Measurements from ENCODE around the gene TRNAU1AP. TPM values are rescaled to one million over a fixed set of nuclear protein-coding genes. Genes with fewer than 3 reads are reported as not detected.

Gene TRNAU1AP
- total RNA-seq, result 11.0 TPM

DNA sequence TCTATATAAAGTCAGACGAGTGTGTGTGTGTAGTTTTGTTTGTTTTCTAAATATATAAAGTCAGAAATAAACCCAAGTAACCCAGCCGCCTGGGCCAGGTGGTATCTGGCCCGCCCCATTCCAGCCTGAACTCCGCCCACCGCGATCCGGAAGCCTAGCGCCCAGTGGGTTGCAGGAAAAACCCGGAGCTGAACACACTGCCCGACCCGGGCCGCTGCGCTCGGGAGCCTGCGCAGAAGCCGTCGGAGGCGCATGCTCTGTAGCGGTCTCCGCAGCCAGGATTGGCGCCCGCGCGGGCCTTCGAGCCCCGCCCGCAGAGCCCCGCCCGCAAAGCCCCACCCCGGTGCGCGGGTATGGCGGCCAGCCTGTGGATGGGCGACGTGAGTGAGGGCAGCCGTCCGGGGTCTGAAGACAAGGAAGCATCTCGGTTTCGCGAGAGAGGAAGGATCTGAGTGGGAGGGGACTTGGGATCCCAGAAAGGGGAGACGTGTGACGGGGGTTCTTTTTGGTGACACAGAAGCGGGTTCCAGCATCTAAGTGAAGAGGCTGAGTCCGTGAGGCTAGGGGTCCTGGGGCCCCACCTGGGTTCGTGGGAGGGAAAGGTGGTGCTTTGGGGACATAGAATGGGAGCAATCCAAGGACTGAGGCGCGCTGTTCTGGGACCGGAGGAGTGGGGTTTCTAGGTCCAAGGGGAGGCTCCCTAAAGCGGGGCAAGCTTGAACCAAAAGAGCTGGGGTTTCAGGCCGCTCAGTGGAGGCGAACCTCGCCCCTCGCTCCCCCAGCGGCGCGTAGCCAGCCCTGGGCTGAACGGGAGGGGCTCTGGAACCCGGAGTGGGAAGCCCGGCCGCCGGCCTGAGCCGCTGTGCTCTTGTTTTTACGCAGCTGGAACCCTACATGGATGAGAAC is at the start of gene TRNAU1AP:
TSS of gene TRNAU1AP (plus strand) at position 328 of the 906 bp plus-strand sequence. CDS start at position 354, 26 bp downstream.
- Histone ChIP-seq H3K4me3 (peak within 1 kb of the TSS; percentile 64 to 90), H3K27me3 (no peaks in the 10 kb centered on the region), H3K4me1 (peaks cover 0 to 10% of the 10 kb centered on the region in 2 donors), H3K36me3 (peaks cover 14 to 26% of the 10 kb centered on the region in 2 donors), H3K9me3 (no peaks in the 10 kb centered on the region), H3K27ac (peak within 1 kb of the TSS; percentile 77 to 85)
- peak; percentile 83 to 97 for DNase-seq (ENCODE audit: low spot score in 2 of 2)
- TF ChIP-seq, protein P1, sequence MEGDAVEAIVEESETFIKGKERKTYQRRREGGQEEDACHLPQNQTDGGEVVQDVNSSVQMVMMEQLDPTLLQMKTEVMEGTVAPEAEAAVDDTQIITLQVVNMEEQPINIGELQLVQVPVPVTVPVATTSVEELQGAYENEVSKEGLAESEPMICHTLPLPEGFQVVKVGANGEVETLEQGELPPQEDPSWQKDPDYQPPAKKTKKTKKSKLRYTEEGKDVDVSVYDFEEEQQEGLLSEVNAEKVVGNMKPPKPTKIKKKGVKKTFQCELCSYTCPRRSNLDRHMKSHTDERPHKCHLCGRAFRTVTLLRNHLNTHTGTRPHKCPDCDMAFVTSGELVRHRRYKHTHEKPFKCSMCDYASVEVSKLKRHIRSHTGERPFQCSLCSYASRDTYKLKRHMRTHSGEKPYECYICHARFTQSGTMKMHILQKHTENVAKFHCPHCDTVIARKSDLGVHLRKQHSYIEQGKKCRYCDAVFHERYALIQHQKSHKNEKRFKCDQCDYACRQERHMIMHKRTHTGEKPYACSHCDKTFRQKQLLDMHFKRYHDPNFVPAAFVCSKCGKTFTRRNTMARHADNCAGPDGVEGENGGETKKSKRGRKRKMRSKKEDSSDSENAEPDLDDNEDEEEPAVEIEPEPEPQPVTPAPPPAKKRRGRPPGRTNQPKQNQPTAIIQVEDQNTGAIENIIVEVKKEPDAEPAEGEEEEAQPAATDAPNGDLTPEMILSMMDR (IDR thresholded peaks at IDR 0.05), result no peak
- intact Hi-C loops (cut with DNase I), result loop anchor here (1.0 to 2.0 kb wide), 4 partner anchors 28 to 780 kb away; partner anchors contain the start of genes STX12 and TAF12

DNA sequence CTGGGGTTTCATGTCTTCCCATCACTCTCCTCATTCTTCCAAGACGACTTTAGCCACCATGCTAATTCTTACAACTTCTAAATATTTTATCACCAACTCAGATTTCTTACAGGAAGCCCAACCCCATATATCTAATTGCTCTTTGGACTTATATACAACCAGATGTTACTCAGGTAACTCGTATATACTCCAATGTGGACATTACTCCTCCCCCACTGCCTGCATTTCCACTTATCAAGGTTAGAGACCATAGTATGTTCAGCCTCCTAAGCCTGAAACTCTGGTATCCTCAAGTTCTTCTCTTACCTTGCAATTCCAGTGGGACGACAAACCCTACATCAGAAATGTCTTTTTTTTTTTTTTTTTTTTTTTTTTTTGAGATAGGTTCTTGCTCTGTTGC is 49.8 kb upstream of the TRNAU1AP start:
- no peak overlapping the region for H3K4me3 ChIP-seq
- TF ChIP-seq, protein P1 (IDR thresholded peaks at IDR 0.05), result no peak
- H3K4me1 ChIP-seq, result peaks cover 9 to 22% of the 10 kb centered on the region in 2 donors
- peaks cover 5 to 15% of the 10 kb centered on the region in 2 donors for H3K36me3 ChIP-seq
- no peak for DNase-seq (ENCODE audit: low spot score in 2 of 2)
- intact Hi-C loops (cut with DNase I), result no loop called here
- H3K27ac ChIP-seq, result no peak overlapping the region
- H3K27me3 ChIP-seq, result no peaks in the 10 kb centered on the region
- H3K9me3 ChIP-seq, result no peaks in the 10 kb centered on the region

DNA sequence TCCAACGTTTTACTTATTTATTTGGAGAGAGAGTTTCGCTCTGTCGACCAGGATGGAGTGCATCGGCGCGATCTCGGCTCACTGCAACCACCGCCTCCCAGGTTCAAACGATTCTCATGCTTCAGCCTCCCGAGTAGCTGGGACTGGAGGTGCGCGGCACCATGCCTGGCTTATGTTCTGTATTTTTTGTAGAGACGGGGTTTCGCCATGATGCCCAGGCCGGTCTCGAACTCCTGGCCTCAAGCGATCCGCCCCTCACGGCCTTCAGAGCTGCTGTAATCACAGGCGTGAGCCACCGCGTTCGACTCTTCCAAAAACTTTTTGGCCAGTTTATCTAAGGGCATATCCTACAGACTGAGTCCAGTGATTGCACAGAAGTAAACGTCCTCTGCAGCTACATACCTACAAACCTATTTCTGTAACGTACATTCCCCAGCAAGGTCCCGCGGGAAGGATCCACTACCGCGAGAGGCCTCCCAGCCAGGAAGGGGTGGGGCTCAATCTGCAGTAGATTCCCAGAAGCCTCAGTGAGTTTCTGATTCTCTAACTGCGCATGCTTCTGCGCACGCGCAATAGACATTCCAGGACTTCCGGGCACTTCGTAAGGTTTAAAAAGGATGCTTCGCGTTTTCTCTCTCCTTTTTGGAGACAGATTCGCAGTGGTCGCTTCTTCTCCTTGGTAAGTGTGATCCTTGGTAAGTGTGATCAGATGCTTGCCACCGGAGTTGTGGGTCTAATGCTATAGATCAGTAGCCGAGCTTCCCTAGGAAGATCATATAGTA is 47.3 kb upstream of the TRNAU1AP start, which contains the start of gene RCC1:
TSS of gene RCC1 (plus strand) at position 638 of the 782 bp plus-strand sequence. CDS start 23,824 bp downstream, outside the sequence.
- Histone ChIP-seq H3K27ac (peak within 1 kb of the TSS; percentile 77 to 92), H3K9me3 (no peaks in the 10 kb centered on the region), H3K4me3 (peak within 1 kb of the TSS; percentile 69 to 83), H3K27me3 (no peaks in the 10 kb centered on the region), H3K36me3 (peaks cover 25 to 31% of the 10 kb centered on the region in 2 donors), H3K4me1 (peaks cover 16 to 41% of the 10 kb centered on the region in 2 donors)
- TF ChIP-seq, protein P1 (IDR thresholded peaks at IDR 0.05), result no peak
- intact Hi-C loops (cut with DNase I), result loop anchor here (1.0 to 5.0 kb wide), 6 partner anchors 68 to 677 kb away; partner anchors contain the start of genes MED18, PHACTR4 and SRSF4
- DNase-seq (ENCODE audit: low spot score in 2 of 2), result peak; percentile 93 to 99

DNA sequence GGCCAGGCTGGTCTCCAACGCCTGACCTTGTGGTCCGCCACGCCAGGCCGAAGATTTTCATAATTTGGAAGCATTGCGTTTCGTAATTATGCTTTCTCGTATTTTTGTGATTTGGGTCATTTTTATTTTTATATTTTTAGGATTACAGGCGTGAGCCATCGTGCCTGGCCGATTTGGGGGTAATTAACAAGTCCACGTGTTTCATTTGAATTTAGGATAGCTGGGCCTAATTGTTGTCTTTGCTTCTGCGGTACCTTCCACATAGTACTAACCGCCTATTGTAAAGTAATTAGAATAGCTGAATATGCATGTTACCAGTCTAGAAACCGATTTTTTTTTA is 46.0 kb upstream of the TRNAU1AP start:
- DNase-seq (ENCODE audit: low spot score in 2 of 2), result no peak
- H3K4me1 ChIP-seq, result peaks cover 16 to 41% of the 10 kb centered on the region in 2 donors
- no peaks in the 10 kb centered on the region for H3K9me3 ChIP-seq
- TF ChIP-seq, protein P1 (IDR thresholded peaks at IDR 0.05), result no peak
- intact Hi-C loops (cut with DNase I), result loop anchor here (5.0 kb wide), 4 partner anchors 70 to 675 kb away; partner anchors contain the start of genes MED18 and SRSF4
- H3K4me3 ChIP-seq, result peak overlapping the region; percentile 69 to 83
- peak overlapping the region; percentile 77 to 92 for H3K27ac ChIP-seq
- peaks cover 35 to 43% of the 10 kb centered on the region in 2 donors for H3K36me3 ChIP-seq
- H3K27me3 ChIP-seq, result no peaks in the 10 kb centered on the region

DNA sequence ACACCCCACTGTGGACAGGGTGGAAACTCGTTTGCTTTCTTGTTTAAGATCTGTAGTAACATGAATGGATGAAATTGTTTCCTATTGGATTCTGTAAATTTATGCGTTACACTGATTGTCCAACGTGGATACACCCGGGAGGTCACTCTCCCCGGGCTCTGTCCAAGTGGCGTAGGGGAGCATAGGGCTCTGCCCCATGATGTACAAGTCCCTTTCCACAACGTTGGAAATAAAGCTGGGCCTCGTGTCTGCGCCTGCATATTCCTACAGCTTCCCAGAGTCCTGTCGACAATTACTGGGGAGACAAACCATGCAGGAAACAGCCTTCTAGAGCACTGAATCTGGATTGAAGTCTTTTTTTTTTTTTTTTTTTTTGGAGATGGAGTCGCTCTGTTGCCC is 45.6 kb upstream of the TRNAU1AP start:
- H3K27me3 ChIP-seq, result no peaks in the 10 kb centered on the region
- DNase-seq (ENCODE audit: low spot score in 2 of 2), result no peak
- intact Hi-C loops (cut with DNase I), result loop anchor here (5.0 kb wide), 4 partner anchors 70 to 675 kb away; partner anchors contain the start of genes MED18 and SRSF4
- H3K27ac ChIP-seq, result peak overlapping the region; percentile 77 to 92
- H3K4me1 ChIP-seq, result peaks cover 16 to 41% of the 10 kb centered on the region in 2 donors
- peaks cover 38 to 47% of the 10 kb centered on the region in 2 donors for H3K36me3 ChIP-seq
- H3K9me3 ChIP-seq, result no peaks in the 10 kb centered on the region
- TF ChIP-seq, protein P1 (IDR thresholded peaks at IDR 0.05), result no peak
- H3K4me3 ChIP-seq, result peak overlapping the region; percentile 69 to 83
